GM19468 (cell line): ENCODE results near the gene NMNAT3.

Experiments
- ATAC-seq: cut with Tn5 transposase; IDR thresholded peaks from one replicate; pipeline ENCODE4 v1.9.1; 2021; ENCODE audit warnings: mild to moderate bottlenecking, moderate library complexity, moderate number of reproducible peaks; ENCODE audit not compliant: unreplicated experiment; ENCODE audit errors: extremely low read depth

NMNAT3 gene

GRCh38 chr3:139677388-139678155 is at the start of gene NMNAT3:
Gene NMNAT3 (minus strand): TSS chr3:139677972. CDS start chr3:139627724, 50,248 bp downstream.
- ATAC-seq, result peak; percentile 91

DNA sequence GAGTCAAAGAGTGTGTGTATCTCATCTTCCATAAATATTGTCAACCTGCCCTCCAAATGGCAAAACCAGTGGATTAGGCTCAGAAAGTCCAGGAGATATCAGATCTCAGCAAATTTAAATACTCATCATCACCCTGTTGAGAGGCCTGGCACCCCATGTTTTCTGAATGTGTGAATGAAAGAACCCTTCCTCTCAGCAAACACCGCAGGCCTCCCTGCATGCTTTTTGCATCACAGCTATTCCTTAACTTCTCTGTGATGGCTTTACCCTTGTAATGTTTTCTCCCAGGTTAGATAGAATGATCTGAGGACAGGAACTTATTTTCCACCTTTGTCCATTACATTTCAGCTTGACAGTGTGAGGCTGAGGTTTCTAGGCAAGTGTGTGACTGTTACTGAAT is 43.6 kb upstream of the NMNAT3 start:
- no peak for ATAC-seq

DNA sequence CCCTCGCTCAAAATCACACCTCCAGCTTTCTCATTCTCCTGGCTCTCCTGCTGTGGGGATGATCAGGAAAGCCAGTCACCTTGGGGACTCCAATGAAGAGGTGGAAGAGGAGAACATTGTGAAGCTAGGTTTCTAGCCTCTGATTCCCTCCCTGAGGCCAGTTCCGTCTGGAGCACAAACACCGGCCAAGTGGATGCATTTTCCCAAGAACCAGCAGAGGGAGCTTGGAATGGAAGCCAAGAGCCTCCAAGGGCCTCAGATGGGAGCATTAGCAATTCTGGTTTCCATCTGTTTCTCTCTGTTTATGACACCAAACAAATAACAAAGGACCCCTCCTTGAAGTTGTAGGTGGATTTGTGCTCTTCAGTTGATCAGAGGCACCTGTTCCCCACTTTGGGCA is 40.6 kb upstream of the NMNAT3 start:
- no peak for ATAC-seq

DNA sequence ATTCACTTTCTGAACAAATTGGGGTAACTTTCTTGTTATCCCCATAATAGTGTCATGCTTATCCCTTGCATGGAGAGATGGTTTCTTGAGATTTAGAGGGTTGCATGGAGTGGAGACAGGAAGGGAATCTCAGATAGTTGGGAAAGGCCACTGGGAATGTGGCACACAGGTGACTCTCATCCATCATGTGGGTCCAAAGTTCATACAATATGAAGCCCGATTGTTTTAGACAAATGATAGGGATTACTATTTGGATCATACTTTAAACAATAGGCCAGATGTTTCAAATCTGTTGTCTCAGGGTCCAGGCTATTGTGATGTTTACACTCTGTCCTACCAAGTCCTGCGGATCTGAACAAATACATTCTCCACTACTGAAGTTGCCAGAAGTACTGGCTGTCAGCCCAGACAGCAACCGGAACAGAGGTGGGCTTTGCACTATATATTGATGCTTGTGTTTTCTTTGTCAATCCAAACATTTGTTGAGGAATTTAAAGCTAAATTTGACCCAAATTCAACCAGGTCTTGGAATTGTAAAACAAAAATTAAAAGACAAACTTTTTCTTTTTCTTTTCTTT is 39.2 kb upstream of the NMNAT3 start:
- ATAC-seq, result no peak

DNA sequence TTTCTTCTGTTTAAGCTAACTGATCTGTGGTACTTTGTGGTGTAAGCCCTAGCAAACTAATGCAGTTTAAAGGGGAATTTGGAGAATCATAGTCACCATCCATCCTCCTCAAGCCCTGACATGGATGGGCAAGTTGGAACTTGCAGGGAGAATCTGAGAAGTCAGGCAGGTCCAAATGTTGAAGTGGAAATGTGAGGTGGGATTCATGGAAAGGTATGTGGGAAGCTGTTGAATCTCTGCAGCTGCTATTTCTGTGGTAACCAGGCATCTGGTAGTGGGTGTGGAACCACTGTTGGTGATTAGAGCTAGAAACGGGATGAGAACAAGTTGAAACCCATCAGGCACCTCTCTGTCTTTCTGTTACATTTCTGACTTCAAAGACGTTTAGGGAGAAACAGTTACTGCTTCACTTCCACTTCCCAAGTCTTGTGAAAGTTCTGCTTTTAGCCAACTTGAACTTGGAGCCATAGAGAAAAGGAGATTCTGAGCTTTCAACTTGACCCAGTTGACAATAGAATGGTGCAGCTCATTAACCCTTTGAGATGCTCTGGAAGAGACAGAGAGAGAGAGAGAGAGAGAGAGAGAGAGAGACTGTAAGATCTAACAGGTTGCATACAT is 38.1 kb upstream of the NMNAT3 start:
- ATAC-seq, result no peak

DNA sequence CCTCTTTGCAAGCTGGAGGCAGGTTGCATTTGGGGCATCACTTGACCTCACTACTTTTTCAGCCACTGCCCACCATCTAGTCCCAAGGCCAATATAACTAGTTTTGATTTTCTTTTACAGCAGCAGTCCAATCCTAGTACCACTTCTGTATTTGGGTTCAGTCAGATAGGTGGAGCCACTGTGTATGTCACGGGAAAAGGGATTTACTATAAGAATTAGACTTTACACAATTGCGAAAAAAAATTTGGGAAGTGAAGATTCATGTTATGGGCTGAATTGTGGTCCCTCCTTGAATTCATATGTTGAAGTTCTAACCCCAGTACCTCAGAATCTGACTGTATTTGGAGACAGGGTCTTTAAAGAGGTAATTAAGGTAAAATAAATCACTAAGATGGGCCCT is 37.4 kb upstream of the NMNAT3 start:
- no peak for ATAC-seq

GRCh38 chr3:139710212-139710611 is 32.4 kb upstream of the NMNAT3 start:
- no peak for ATAC-seq

- no peak for ATAC-seq
These were observed 27.9 kb upstream of the NMNAT3 start for GRCh38 chr3:139705631-139706030.

- ATAC-seq, result no peak
These were observed 18.5 kb upstream of the NMNAT3 start for GRCh38 chr3:139696314-139696604.

DNA sequence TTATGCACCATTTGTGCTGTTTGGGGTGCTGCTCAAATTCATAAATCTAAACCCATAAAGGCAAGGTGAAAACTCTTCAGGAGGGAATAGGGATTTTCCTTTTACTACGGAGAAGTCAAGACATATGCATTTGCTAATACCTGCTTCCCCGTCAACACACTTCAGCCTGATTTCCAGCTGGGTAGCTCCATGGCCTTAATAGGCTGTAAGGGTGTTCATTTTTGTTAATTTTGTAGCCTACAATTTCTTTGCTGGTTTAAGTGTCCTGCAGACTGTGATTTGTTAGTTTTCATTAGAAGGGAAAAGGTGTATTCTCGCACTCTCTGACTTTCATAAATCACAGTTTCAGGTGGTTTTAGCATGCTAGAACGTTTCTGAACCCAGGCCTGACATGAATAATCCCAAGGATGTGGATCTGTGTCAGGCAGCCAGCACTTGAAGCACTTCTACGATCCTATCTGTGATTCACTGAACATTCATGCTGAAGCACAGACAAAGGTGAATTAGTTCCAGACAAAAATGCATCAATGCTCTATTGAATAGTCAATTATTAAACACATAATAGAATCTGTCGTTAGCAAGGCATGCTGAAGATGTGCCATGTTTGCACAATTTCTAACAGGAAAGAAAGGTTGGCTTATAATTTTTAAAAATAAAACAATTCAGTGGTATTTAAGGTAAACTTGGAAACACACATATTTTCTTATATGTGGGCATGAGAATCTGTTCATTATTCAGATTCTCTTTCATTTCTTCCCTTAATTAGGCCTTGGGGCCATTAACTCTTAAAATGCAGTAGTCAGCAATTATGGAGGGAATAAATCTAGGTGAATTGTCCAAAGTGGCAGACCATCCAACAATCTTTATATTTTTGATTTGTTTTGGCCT is 17.9 kb upstream of the NMNAT3 start:
- no peak for ATAC-seq

GRCh38 chr3:139695007-139695406 is 17.2 kb upstream of the NMNAT3 start:
- ATAC-seq, result no peak

DNA sequence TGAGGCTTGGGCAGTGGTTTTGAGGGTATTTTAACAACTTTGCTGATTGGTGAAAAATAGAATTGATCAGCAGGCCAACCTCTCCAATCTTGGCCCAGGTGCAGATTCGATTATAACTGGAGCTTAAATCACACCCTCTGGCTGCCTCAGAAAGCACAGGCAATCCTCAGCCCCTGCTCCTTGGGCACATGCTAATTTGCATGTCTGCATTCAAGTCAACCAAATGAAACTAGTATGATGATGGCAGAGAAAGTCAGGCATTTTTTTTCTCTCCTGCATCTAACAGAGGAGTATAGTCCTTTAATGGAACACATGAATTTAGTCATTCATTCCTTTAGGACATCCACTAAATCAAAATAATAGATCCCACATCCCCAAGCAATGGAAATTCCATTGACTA is 16.8 kb upstream of the NMNAT3 start:
- ATAC-seq, result no peak

GRCh38 chr3:139691619-139692018 is 13.8 kb upstream of the NMNAT3 start:
- no peak for ATAC-seq

- ATAC-seq, result no peak
These were observed 12.0 kb upstream of the NMNAT3 start for GRCh38 chr3:139689708-139690228.

DNA sequence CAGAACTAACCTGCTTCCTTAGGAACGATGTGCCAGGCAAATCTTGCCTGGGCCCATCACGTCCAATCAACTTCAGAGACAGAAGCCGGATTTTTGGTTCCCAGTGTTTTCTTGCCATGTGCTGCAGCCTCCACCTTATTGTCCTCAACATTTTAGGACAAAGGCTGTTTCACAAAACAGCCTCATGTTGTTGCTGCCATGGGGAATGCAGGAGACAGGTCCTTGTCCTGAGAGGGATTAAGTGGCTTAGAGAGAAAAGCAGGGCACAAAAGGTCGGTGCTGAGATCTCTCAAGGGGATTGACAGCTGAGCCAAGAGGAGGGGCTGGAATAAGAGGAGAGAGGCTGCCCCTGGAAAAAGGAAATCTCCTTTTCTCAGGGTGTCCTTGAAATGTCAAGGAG is 11.3 kb upstream of the NMNAT3 start:
- ATAC-seq, result no peak

- no peak for ATAC-seq
These were observed 9.7 kb upstream of the NMNAT3 start for GRCh38 chr3:139687431-139687830.

- no peak for ATAC-seq
These were observed 8.9 kb upstream of the NMNAT3 start for GRCh38 chr3:139686624-139687023.

- no peak for ATAC-seq
These were observed 8.4 kb upstream of the NMNAT3 start for GRCh38 chr3:139686206-139686605.

GRCh38 chr3:139679220-139679775 is 1.5 kb upstream of the NMNAT3 start:
- no peak for ATAC-seq

GRCh38 chr3:139676632-139677387 is 962 bp downstream of the NMNAT3 start:
- ATAC-seq, result no peak
